DMS53 treated with DMSO at 0.1 percent for 48 hours (cell line): Measurements from ENCODE around the gene ONECUT3.

Experiments
- DNase-seq: peaks from one replicate; lab custom pipeline; 2025; ENCODE audit not compliant: unreplicated experiment; lab: John Stamatoyannopoulos, UW

ONECUT3 gene

GRCh38 chr19:1828279-1829238 lies 75.3 kb downstream of the ONECUT3 start:
- DNase-seq, result no peak

DNA sequence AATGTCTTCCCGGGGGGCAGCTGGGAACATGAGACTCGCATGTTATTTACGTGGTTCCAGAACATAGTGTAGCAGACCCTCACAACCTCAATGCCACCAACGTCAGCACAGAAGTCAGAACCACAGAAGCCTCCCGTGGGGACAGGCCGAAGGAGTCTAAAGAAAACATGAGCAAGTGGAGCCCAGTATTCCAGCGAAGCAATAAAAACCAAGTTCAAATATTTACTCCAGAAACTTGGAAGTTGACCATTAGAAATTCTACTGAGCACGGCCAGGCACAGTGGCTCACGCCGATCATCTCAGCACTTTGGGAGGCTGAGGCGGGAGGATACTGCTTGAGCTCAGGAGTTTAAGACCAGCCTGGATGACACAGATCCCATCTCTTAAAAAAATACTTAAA lies 76.7 kb downstream of the ONECUT3 start:
- no peak for DNase-seq

DNA sequence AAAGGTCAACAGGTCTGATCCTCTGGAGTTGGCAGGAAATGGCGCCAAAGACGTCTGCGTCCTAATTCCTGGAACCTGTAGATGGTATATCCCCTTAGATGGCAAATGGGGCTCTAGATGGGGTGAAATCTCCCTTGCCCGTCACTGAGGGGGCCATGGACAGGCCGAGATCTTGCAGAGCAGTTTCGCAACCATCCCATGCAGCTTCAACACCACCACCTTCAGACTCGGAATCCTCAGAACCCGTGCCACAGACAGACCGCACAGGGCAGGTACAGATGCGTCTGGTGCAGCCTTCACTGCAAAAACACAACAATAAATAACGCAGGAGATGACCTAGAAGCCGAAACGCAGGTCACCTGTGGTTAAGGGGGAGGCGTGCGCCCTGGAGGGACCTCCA lies 77.3 kb downstream of the ONECUT3 start:
- DNase-seq, result no peak
